Measurements from ENCODE around the gene DUSP12. TPM values are rescaled to one million over a fixed set of nuclear protein-coding genes. Genes with fewer than 3 reads are reported as not detected.

The DUSP12 gene
- total and polyA plus RNA-seq, 7 donors = 12.7 to 40.3 (median 18.2) TPM

DNA sequence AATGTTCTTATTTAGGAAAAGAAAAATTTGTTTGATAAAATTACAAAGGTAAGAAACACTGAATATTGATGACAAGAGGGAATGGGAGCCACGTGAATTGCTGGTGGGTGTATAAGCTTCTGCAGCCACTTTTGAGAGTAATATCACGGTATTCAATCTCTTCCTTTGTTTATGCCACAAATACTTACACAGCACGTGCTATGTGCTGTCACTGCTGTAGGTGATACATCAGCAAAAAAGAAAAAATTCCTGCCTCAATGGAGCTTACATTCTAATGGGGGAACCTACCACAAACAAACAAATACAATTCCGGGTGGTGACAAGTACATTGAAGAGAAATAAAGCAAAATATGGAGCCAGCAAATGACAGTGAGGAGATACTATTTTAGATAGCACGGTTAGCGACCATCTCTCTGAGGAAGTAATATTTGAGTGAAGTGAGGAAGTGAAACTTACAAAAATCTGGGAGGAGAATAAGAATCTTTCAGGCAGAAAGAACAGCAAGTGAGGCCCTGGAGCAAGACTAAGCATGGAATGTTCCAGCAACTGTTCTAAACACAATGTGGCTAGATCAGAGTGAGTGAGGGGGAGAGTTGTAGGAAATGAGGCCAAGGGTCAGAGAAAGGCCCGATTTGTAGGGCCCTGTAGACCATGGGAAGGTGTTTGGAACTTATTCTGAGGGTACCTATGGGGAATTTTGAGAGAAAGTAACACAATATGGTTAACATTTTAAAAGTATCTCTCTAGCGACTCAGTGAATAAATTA is 30.8 kb upstream of the DUSP12 start:
- DNase-seq = no peak
- 55 to 77% methylated on average over 8 of the region's 8 CpGs for WGBS, 2 donors
- H3K27me3 ChIP-seq = peaks cover 0 to 12% (median 5%) of the 10 kb centered on the region in 3 donors
- intact Hi-C loops (cut with DNase I) = no loop called here
- TF ChIP-seq POLR2AphosphoS5 (IDR thresholded peaks at IDR 0.05) = no peak
- no peak for TF ChIP-seq POLR2A (IDR thresholded peaks at IDR 0.05)
- TF ChIP-seq EP300 (IDR thresholded peaks at IDR 0.05) = no peak
- H3K27ac ChIP-seq = no peak overlapping the region
- no peak overlapping the region for H3K4me3 ChIP-seq
- no peaks in the 10 kb centered on the region for H3K36me3 ChIP-seq
- H3K9me3 ChIP-seq = no peaks in the 10 kb centered on the region
- H3K4me1 ChIP-seq = no peaks in the 10 kb centered on the region

DNA sequence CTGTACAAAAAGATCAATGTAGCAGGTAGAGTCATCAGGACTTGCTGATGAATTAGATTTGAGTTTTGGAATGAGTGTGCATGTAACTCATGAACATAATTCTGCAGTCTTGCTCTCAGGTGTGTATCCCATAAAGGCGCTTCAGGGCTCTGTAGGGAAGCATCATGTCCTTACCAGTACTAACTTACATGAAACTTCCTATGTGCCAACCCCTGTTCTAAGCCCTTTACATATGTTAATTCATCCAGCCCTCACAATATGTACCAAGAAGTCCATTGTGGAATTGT is 30.3 kb upstream of the DUSP12 start:
- no peak overlapping the region for H3K27ac ChIP-seq
- TF ChIP-seq EP300 (IDR thresholded peaks at IDR 0.05) (no peak), POLR2AphosphoS5 (IDR thresholded peaks at IDR 0.05) (no peak), POLR2A (IDR thresholded peaks at IDR 0.05) (no peak)
- TF ChIP-seq, protein P1, sequence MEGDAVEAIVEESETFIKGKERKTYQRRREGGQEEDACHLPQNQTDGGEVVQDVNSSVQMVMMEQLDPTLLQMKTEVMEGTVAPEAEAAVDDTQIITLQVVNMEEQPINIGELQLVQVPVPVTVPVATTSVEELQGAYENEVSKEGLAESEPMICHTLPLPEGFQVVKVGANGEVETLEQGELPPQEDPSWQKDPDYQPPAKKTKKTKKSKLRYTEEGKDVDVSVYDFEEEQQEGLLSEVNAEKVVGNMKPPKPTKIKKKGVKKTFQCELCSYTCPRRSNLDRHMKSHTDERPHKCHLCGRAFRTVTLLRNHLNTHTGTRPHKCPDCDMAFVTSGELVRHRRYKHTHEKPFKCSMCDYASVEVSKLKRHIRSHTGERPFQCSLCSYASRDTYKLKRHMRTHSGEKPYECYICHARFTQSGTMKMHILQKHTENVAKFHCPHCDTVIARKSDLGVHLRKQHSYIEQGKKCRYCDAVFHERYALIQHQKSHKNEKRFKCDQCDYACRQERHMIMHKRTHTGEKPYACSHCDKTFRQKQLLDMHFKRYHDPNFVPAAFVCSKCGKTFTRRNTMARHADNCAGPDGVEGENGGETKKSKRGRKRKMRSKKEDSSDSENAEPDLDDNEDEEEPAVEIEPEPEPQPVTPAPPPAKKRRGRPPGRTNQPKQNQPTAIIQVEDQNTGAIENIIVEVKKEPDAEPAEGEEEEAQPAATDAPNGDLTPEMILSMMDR (IDR thresholded peaks at IDR 0.05) = no peak
- WGBS, 2 donors = 90 to 91% methylated on average over 1 of the region's 1 CpG
- H3K36me3 ChIP-seq = no peaks in the 10 kb centered on the region
- H3K9me3 ChIP-seq = no peaks in the 10 kb centered on the region
- no peak overlapping the region for H3K4me3 ChIP-seq
- peaks cover 0 to 12% (median 5%) of the 10 kb centered on the region in 3 donors for H3K27me3 ChIP-seq
- DNase-seq = no peak
- intact Hi-C loops (cut with DNase I) = no loop called here
- no peaks in the 10 kb centered on the region for H3K4me1 ChIP-seq

DNA sequence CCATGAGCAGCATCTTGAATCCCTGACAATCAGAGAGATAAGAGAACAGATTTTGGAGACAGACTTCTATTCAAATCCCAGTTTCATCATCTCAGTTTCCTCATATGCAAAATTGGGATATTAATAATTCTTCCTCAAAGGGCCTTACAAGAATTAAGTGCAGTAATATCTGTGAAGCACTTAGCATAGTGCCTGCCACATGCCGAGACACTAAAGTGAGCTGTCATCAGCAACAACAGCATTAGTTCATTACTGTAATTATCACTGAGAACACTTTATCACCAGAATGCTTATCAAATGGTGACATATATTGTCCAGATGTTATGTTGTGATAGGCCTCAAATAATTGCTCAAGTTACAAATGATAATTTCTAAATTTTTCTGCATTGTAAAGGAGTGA is 29.2 kb upstream of the DUSP12 start:
- intact Hi-C loops (cut with DNase I) = no loop called here
- 77 to 88% methylated on average over 1 of the region's 1 CpG for WGBS, 2 donors
- no peak overlapping the region for H3K4me3 ChIP-seq
- DNase-seq = no peak
- H3K4me1 ChIP-seq = peaks cover 0 to 4% (median 2%) of the 10 kb centered on the region in 4 donors
- no peak overlapping the region for H3K27ac ChIP-seq
- no peaks in the 10 kb centered on the region for H3K9me3 ChIP-seq
- TF ChIP-seq POLR2A (IDR thresholded peaks at IDR 0.05) (no peak), POLR2AphosphoS5 (IDR thresholded peaks at IDR 0.05) (no peak)
- TF ChIP-seq, protein P1 (IDR thresholded peaks at IDR 0.05) = no peak
- no peaks in the 10 kb centered on the region for H3K36me3 ChIP-seq
- peaks cover 0 to 12% (median 5%) of the 10 kb centered on the region in 3 donors for H3K27me3 ChIP-seq

DNA sequence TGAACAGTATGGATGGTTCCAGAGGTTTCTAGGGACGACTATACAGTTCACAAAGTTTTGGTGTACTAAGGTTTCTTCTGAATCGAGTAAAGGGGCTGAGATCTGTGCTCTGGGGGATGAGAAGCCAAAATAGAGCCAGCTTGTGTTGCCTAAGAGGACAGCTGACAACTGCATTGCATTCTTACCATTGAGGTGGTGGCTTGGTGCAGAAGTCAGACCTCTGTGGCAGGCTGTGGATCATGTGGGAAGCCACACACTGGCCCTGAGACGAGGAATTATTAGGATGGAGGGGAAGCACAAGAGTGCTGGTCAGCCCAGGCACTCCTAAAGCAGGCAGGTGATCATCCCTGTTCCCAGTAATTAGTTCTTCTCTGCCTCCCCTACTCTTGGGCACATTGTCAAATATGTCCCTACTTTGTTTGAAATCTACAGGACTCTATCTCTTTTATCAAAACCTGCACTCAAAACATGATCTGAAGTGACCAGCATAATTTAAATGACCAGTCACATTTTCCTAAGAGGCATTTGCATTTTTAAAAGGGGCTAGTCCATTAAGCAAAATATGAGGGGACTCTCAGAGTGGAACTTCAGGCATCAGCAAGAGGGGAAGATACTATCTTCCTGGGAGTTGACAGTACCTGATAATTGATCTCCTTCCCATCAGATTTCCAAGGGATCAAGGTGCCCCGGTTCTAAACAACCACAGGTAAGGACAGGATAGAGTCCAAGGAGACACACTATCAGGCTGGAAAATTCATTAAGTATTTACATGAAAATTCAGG is 28.4 kb upstream of the DUSP12 start, which contains the start of gene FCRLB:
FCRLB (plus strand) TSS at position 589 of the 782 bp plus-strand sequence. CDS start 1,129 bp downstream, outside the sequence.
- Histone ChIP-seq H3K27ac (no peak within 1 kb of the TSS), H3K4me1 (peaks cover 0 to 11% (median 9%) of the 10 kb centered on the region in 4 donors), H3K9me3 (no peaks in the 10 kb centered on the region), H3K36me3 (no peaks in the 10 kb centered on the region), H3K27me3 (peaks cover 0 to 9% (median 3%) of the 10 kb centered on the region in 3 donors), H3K4me3 (no peak within 1 kb of the TSS)
- no peak for DNase-seq
- 38 to 56% methylated on average over 4 of the region's 4 CpGs for WGBS, 2 donors
- TF ChIP-seq EP300 (IDR thresholded peaks at IDR 0.05) (no peak), POLR2A (IDR thresholded peaks at IDR 0.05) (no peak), POLR2AphosphoS5 (IDR thresholded peaks at IDR 0.05) (no peak)
- TF ChIP-seq, protein P1 (IDR thresholded peaks at IDR 0.05) = no peak
- intact Hi-C loops (cut with DNase I) = no loop called here

DNA sequence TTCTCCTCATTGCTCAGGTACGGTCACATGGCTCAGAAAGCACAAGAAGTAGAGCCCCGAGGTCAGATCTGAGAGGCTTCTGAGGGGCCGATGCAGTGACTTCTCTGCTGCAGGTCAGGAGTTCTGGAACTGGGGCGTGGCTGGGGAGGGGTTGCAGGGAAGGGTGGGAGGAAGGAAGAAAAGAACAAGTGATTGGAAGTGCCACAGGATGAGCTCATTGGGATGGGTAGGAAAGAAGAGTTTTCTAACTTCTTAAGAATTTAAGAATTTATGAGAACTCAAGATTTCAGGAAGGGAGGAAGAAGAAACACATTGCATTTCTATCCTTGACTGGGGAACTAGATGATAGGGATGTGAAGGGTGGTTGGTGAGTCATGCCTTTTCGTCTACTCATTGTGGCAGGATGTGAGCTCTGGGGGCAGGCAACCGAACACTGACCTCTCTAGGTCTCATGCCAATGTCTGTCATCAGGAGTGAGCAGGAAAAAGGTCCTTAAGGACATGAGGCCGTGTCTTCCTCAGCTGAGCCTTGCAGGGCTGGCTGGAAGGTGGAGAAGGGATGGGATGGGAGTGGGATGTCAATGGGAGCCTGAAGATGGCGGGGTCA is 27.7 kb upstream of the DUSP12 start:
- Histone ChIP-seq H3K9me3 (no peaks in the 10 kb centered on the region), H3K27ac (no peak overlapping the region), H3K27me3 (peaks cover 0 to 6% (median 0%) of the 10 kb centered on the region in 3 donors), H3K4me1 (peaks cover 0 to 13% (median 9%) of the 10 kb centered on the region in 4 donors), H3K4me3 (no peak overlapping the region), H3K36me3 (no peaks in the 10 kb centered on the region)
- intact Hi-C loops (cut with DNase I) = no loop called here
- DNase-seq = no peak
- TF ChIP-seq EP300 (IDR thresholded peaks at IDR 0.05) (no peak), POLR2AphosphoS5 (IDR thresholded peaks at IDR 0.05) (no peak), POLR2A (IDR thresholded peaks at IDR 0.05) (no peak)
- TF ChIP-seq, protein P1 (IDR thresholded peaks at IDR 0.05) = no peak
- WGBS, 2 donors = 62 to 66% methylated on average over 8 of the region's 8 CpGs
